ENCODE results near the gene KCNA10.

The KCNA10 gene

DNA sequence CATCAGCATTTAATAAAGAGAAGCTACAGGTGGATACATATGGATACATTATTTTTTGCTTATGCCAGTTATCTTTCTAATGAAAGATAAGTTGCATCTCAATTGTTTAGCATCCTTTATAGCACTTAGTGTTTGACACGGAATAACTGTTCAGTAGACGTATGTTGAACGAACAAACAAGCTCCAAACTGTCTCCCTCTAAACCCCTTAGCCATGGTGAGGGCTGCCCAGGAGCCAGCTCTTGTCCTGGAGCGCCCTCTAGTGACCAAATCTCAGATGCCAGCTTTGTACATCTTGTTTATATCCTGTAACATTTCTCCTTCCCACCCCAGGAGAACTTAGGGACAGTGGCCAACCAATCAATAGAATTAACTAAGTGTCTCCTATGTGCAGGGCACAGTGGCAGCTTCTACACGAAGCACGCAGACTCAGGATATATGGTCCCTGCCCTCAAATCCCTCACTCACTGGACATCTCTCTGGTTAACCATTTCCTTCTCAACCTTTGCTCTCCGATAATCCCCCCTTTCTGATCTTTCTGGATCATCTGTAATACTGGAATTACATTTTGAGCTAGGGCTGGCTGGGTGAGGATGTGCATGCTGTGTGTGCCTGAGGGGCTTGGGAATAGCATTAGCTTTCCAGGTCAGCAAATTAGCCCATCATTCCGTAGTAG, 22.9 kb downstream of the KCNA10 start:
- peak; percentile 69 to 77 for DNase-seq

DNA sequence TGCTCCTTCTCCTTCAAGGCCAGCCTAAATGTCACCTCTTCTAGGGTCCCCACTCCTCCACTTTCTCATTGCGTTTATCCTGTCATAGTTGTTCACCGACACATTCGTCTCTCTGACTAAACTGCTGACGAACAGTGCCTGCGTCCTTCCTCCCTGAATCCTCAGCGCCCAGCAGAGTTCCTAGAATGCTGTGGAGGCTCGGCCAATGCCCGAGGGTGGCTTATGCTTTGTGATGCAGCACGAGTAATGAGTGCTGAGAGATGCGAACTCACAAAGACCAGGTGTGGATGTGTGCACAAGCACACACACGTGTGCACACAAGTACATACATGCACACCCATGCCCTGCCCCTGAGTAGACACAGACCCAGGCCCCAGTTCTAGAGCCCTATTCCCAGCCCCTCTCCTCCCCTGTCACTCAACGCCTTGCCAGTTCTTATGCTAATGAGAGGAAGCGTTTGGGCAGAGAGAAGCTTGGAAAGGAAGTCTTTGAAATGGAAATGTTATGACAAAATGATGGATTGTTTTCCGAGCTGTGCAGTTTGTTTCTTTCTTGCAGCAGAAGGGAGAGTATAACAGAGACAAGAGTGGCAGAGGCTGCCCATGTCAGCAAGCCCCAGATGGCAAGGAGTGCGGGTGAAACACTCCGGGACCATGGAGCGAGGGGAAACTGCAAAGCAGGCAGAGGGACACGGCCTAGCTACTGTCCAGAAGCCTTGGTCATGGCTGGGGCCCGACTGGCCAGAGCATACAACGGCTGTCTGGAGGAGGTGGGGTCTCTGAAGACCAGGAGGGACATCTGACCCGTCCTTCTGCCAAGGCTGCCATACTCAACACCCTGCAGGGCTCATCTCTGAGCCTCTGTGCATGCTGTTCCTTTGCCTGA, 24.2 kb downstream of the KCNA10 start:
- no peak for DNase-seq

- peak in 1 of 2 experiments; percentile 17 for DNase-seq
Observed at GRCh38 chr1:110494036-110494435, 24.9 kb downstream of the KCNA10 start.

GRCh38 chr1:110493059-110493699, 25.8 kb downstream of the KCNA10 start:
- DNase-seq = no peak

DNA sequence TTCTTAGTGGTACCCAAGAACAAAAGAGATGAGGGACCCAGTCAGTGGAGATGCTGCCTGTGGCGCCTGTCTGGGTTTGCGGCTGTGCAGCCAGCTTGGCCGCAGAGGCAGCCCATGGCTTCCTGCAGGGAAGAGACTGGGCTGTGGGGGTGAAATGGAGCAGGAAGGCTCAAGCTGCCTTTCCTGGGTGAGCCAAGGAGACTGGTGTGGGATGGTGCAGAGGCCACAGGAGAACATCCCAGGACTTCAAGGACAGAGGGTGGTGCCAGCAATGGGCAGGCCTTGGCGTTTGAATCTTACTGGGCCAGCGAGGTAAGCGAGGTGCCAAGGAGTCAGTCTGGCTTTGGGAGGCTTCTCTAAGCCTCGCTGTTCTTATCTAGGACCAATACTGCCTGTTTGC, 26.4 kb downstream of the KCNA10 start:
- DNase-seq = no peak

GRCh38 chr1:110490791-110491451, 28.1 kb downstream of the KCNA10 start:
- no peak for DNase-seq

GRCh38 chr1:110489973-110490542, 28.9 kb downstream of the KCNA10 start:
- DNase-seq = no peak

- no peak for DNase-seq
Observed at GRCh38 chr1:110489406-110489805, 29.6 kb downstream of the KCNA10 start.

- DNase-seq = no peak
Observed at GRCh38 chr1:110488867-110489266, 30.1 kb downstream of the KCNA10 start.

GRCh38 chr1:110488161-110488560, 30.8 kb downstream of the KCNA10 start:
- DNase-seq = no peak

DNA sequence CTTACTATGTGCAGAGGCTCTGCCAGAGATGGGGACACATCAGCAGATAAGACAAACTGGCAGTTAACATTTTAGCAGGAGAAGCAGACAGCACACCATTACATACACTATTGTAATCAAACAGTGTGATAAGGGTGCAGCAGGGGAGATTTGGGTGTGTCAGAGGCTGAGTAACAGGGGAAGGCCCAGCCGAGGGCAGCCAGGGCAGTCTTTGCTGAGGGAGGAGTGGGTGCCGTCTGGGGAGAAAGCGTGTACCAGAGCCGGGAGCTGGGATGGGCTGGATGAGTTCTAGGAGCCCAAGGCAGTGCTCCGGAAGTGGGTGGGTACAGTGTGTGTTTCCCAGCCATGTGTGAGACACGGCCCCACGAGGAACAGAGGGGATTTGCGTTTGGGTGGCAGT, 31.2 kb downstream of the KCNA10 start:
- no peak for DNase-seq

DNA sequence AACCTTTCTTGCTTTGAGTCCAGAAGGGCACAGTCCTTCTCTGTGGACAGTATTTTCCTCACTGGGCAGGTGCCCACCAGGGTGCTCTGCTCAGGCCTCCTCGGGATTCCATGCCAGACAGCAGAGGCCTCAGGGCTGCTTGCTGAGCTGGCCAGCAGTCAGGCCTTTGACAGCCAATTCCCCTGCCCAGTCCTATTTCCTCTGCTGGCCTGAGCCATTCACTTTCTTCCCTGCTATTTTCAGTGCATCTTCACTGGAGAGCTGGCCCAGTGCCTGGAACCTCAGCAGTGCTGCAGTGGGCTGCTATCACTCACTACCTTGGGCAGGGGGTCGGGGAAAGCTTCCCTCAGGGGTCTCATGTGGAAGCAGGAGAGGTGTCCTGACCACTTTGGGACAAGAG, 33.2 kb downstream of the KCNA10 start:
- no peak for DNase-seq

GRCh38 chr1:110484801-110485200, 34.2 kb downstream of the KCNA10 start:
- no peak for DNase-seq

DNA sequence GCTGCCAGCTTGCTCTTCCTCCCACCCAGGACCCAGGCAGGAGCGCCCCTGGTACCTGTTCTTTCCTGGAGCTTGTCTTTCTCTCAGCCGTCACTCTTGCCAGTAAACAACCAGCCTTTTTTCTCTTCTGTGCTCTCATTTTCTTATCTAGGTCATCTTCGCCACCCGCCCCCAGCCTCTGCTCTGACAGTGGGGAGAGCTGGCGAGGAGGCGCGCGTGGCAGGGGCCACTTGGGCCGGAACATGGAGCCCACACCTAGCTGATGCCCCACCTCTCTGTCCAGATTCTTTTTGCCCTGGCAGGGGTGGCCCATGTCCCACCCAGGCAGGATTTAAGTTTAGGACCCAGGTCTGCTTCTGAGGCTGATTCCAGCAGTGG, 35.7 kb downstream of the KCNA10 start:
- DNase-seq = no peak

- DNase-seq = no peak
Observed at GRCh38 chr1:110482662-110483307, 36.2 kb downstream of the KCNA10 start.

GRCh38 chr1:110481968-110482623, 36.9 kb downstream of the KCNA10 start:
- no peak for DNase-seq

GRCh38 chr1:110480356-110481096, 38.4 kb downstream of the KCNA10 start:
- DNase-seq = no peak

- no peak for DNase-seq
Observed at GRCh38 chr1:110478886-110479285, 40.1 kb downstream of the KCNA10 start.

- no peak for DNase-seq
Observed at GRCh38 chr1:110477967-110478640, 40.9 kb downstream of the KCNA10 start.

DNA sequence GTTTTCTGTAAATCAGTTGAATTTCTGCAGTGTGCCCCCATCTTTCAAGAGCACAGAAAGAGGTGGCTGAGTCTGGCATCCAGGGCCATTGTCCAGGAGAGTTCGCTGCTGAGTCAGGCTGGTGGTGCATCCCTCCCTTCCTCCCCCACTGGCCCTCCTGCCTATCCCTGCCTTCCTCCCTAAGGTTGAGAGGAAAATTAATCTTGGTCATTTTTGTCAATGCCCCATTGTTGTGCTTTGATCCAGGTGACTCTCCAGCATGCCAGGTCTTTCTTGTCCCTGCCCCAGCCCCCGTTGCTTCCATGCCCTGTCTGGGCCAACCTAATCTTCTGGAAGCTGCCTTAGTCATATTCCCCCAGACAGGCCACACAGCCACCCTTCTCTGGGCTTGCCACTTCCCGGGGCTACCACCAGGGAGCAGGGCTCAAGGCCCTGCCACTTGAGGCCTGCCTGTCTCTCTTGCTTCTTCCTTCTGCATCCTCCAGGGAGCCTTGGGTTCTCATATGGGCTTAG, 41.5 kb downstream of the KCNA10 start:
- no peak for DNase-seq
